Tibial artery (tissue), 4 donors: ENCODE measurements around the gene ISLR2.

Source experiments
- DNase-seq, 2 donors: peaks; one replicate each; pipeline ENCODE4 v3.0.0-alpha.2; 2019
- H3K27ac ChIP-seq, 2 donors: fragments of 200-600 bp; sonication (generic) in 1 of 2; 1 replicate in 1 of 2; 2 replicates in 1 of 2; pipeline ENCODE4 v1.5.1; 2018 to 2019; ENCODE audit warnings: mild to moderate bottlenecking in 1 of 2
- H3K27me3 ChIP-seq, 2 donors: fragments of 200-600 bp; sonication (generic) in 1 of 2; one replicate each; pipeline versions ENCODE4 v1.5.1 to v1.6.0; 2016 to 2019
- H3K36me3 ChIP-seq, 3 donors: fragments of 200-600 bp; sonication (generic) in 2 of 3; one replicate each; pipeline ENCODE4 v1.5.1; 2016 to 2019; ENCODE audit warnings: mild to moderate bottlenecking in 2 of 3
- H3K4me1 ChIP-seq, 4 donors: fragments of 200-600 bp; sonication (generic) in 2 of 4; 1 replicate in 3 of 4; 2 replicates in 1 of 4; pipeline ENCODE4 v1.5.1; 2016 to 2019
- H3K4me3 ChIP-seq, 2 donors: fragments of 200-600 bp; sonication (generic) in 1 of 2; 1 replicate in 1 of 2; 2 replicates in 1 of 2; pipeline ENCODE4 v1.5.1; 2018 to 2019; ENCODE audit warnings: mild to moderate bottlenecking in 2 of 2
- H3K9me3 ChIP-seq, 3 donors: fragments of 200-600 bp; sonication (generic) in 1 of 3; one replicate each; pipeline ENCODE4 v1.5.1; 2016 to 2019
- CTCF ChIP-seq, 2 experiments: fragments of 200-600 bp in 1 of 2; fragments of 450-650 bp in 1 of 2; IDR thresholded peaks; one replicate each; pipeline ENCODE4 v1.5.1; 2017 to 2019; ENCODE audit warnings: antibody characterized with exemption in 2 of 2, mild to moderate bottlenecking in 1 of 2, moderate library complexity in 1 of 2
- intact Hi-C: fragments of 100-400 bp; cut with DNase I; formaldehyde crosslinking; loops from one replicate; pipeline ENCODE4 v1.15.0; 2023; ENCODE audit warnings: low total_unique reads

The ISLR2 gene

GRCh38 chr15:74179983-74180880, 49.8 kb downstream of the ISLR2 start:
- Histone ChIP-seq H3K36me3 (peaks cover 0 to 14% (median 5%) of the 10 kb centered on the region in 3 donors), H3K27ac (peak overlapping the region; percentile 8 to 67), H3K27me3 (no peaks in the 10 kb centered on the region), H3K4me3 (no peak overlapping the region), H3K4me1 (peaks cover 9 to 58% (median 55%) of the 10 kb centered on the region in 4 donors), H3K9me3 (no peaks in the 10 kb centered on the region)
- intact Hi-C loops = no loop called here
- DNase-seq = peak in 1 of 2 donors; percentile 76
- TF ChIP-seq CTCF (IDR thresholded peaks at IDR 0.05) = no peak

GRCh38 chr15:74180881-74181602, 50.7 kb downstream of the ISLR2 start:
- no peaks in the 10 kb centered on the region for H3K9me3 ChIP-seq
- H3K36me3 ChIP-seq = peaks cover 0 to 6% (median 0%) of the 10 kb centered on the region in 3 donors
- peaks cover 9 to 50% (median 47%) of the 10 kb centered on the region in 4 donors for H3K4me1 ChIP-seq
- no peak for DNase-seq
- H3K27ac ChIP-seq = no peak overlapping the region
- TF ChIP-seq CTCF (IDR thresholded peaks at IDR 0.05) = no peak
- no peaks in the 10 kb centered on the region for H3K27me3 ChIP-seq
- H3K4me3 ChIP-seq = no peak overlapping the region
- intact Hi-C loops = no loop called here

- no peaks in the 10 kb centered on the region for H3K27me3 ChIP-seq
- H3K27ac ChIP-seq = no peak overlapping the region
- TF ChIP-seq CTCF (IDR thresholded peaks at IDR 0.05) = no peak
- H3K9me3 ChIP-seq = no peaks in the 10 kb centered on the region
- H3K4me3 ChIP-seq = no peak overlapping the region
- no peak for DNase-seq
- intact Hi-C loops = no loop called here
- no peaks in the 10 kb centered on the region for H3K36me3 ChIP-seq
- peaks cover 9 to 39% (median 36%) of the 10 kb centered on the region in 4 donors for H3K4me1 ChIP-seq
Measured at GRCh38 chr15:74182131-74182530, 51.7 kb downstream of the ISLR2 start.

- Histone ChIP-seq H3K36me3 (no peaks in the 10 kb centered on the region), H3K4me3 (no peak overlapping the region), H3K9me3 (no peaks in the 10 kb centered on the region), H3K27me3 (no peaks in the 10 kb centered on the region), H3K27ac (no peak overlapping the region), H3K4me1 (peaks cover 5 to 15% (median 12%) of the 10 kb centered on the region in 4 donors)
- intact Hi-C loops = no loop called here
- DNase-seq = no peak
- no peak for TF ChIP-seq CTCF (IDR thresholded peaks at IDR 0.05)
Measured at GRCh38 chr15:74184582-74185091, 54.3 kb downstream of the ISLR2 start.

GRCh38 chr15:74185710-74186348, 55.4 kb downstream of the ISLR2 start:
- Histone ChIP-seq H3K4me3 (no peak overlapping the region), H3K36me3 (no peaks in the 10 kb centered on the region), H3K27me3 (no peaks in the 10 kb centered on the region), H3K9me3 (no peaks in the 10 kb centered on the region), H3K27ac (no peak overlapping the region), H3K4me1 (peaks cover 0 to 3% (median under 1%) of the 10 kb centered on the region in 4 donors)
- intact Hi-C loops = no loop called here
- no peak for TF ChIP-seq CTCF (IDR thresholded peaks at IDR 0.05)
- no peak for DNase-seq
